Glutamatergic neuron (in vitro differentiated cells): Measurements from ENCODE around the gene PMM2. TPM values are rescaled to one million over a fixed set of nuclear protein-coding genes. Genes with fewer than 3 reads are reported as not detected.
"Not testable (repeated sequence)": the region's sequence is repeated elsewhere in the genome, so short reads cannot be mapped to it uniquely, and the experiment has no call there.

Source experiments
- DNase-seq: peaks from one replicate; pipeline ENCODE4 v3.0.0; 2022
- H3K27ac Mint-ChIP-seq: one replicate; pipeline ENCODE4 v1.8.0; 2020; ENCODE audit warnings: mild to moderate bottlenecking, mixed read lengths, inconsistent platforms; ENCODE audit not compliant: unreplicated experiment
- H3K27me3 Mint-ChIP-seq: one replicate; pipeline ENCODE4 v1.8.0; 2020; ENCODE audit warnings: mild to moderate bottlenecking, moderate library complexity, mixed read lengths, inconsistent platforms; ENCODE audit not compliant: unreplicated experiment
- H3K36me3 Mint-ChIP-seq: one replicate; pipeline ENCODE4 v1.8.0; 2020; ENCODE audit warnings: mild to moderate bottlenecking, mixed read lengths, inconsistent platforms; ENCODE audit not compliant: unreplicated experiment
- H3K4me1 Mint-ChIP-seq: one replicate; pipeline ENCODE4 v1.8.0; 2020; ENCODE audit warnings: mild to moderate bottlenecking, low read depth, mixed read lengths, inconsistent platforms; ENCODE audit not compliant: unreplicated experiment
- H3K4me3 Mint-ChIP-seq: one replicate; pipeline ENCODE4 v1.8.0; 2020; ENCODE audit warnings: mild to moderate bottlenecking, mixed read lengths, inconsistent platforms; ENCODE audit not compliant: unreplicated experiment
- H3K9me3 Mint-ChIP-seq: one replicate; pipeline ENCODE4 v1.8.0; 2020; ENCODE audit warnings: mild to moderate bottlenecking, moderate library complexity, mixed read lengths, inconsistent platforms; ENCODE audit not compliant: unreplicated experiment
- total RNA-seq: library from RNA; stranded (reverse); fragmentation: NEBNext Ultra II Directional; extraction: Animal tissue kit (Norgen Biotek cat#: 25700); gene quantifications from one replicate; pipeline ENCODE4 v1.2.1, GENCODE V29; 2021; ENCODE audit not compliant: unreplicated experiment
- TF ChIP-seq, protein P1 (sequence below): fragments of 200-600 bp; sonication (generic); IDR thresholded peaks from one replicate; pipeline ENCODE4 v1.5.0; 2021; ENCODE audit not compliant: partially characterized antibody, unreplicated experiment

The PMM2 gene
- total RNA-seq, 1 donor from 2014 or later, result 23.2 TPM

DNA sequence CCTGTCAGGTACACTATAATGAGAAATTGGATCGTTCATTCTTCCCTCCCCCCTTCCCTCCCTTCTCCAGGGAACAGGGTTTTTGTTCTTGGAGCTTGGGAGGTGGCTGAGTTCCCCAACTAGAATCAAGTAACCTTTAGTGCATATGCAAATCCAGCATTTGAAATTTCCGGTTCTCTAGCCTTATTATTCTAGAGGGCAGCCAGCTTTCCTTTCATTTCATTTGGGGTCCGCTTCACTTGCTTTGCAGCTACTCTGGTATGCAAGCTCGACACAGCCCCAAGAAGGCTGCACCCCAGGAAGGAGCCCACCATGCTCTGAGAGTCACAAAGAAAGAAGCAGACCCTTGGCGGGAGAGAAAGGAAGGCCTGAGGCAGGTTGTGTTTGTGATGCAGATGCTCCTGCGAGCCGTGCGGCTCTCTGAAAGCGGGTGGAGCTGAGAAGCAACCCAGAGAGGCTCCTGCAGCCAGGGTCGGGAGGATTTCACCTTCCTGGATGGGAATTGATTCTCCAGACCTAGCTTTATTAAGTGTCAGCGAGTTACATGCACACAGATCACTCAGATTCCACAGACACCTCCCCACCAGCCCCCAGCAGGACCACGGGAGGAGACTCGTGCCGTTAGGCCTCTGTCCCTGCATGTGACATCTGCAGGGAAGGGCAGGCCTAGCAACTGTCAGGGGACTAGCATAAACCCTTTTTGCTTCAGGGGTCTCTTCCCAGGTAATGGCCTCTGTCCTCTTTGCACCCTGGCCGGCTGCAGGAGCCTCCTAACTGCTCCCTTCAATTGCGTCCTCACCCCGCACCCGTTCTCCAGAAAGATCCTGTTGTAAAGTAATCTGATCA lies 34.5 kb downstream of the PMM2 start:
- H3K9me3 Mint-ChIP-seq, result peaks cover 5% of the 10 kb centered on the region
- H3K27me3 Mint-ChIP-seq, result peaks cover 3% of the 10 kb centered on the region
- DNase-seq, result peak; percentile 45
- peak overlapping the region; percentile 83 for H3K27ac Mint-ChIP-seq
- H3K36me3 Mint-ChIP-seq, result no peaks in the 10 kb centered on the region
- peak overlapping the region; percentile 18 for H3K4me3 Mint-ChIP-seq
- TF ChIP-seq, protein P1, sequence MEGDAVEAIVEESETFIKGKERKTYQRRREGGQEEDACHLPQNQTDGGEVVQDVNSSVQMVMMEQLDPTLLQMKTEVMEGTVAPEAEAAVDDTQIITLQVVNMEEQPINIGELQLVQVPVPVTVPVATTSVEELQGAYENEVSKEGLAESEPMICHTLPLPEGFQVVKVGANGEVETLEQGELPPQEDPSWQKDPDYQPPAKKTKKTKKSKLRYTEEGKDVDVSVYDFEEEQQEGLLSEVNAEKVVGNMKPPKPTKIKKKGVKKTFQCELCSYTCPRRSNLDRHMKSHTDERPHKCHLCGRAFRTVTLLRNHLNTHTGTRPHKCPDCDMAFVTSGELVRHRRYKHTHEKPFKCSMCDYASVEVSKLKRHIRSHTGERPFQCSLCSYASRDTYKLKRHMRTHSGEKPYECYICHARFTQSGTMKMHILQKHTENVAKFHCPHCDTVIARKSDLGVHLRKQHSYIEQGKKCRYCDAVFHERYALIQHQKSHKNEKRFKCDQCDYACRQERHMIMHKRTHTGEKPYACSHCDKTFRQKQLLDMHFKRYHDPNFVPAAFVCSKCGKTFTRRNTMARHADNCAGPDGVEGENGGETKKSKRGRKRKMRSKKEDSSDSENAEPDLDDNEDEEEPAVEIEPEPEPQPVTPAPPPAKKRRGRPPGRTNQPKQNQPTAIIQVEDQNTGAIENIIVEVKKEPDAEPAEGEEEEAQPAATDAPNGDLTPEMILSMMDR, result no peak
- H3K4me1 Mint-ChIP-seq, result peaks cover 14% of the 10 kb centered on the region

DNA sequence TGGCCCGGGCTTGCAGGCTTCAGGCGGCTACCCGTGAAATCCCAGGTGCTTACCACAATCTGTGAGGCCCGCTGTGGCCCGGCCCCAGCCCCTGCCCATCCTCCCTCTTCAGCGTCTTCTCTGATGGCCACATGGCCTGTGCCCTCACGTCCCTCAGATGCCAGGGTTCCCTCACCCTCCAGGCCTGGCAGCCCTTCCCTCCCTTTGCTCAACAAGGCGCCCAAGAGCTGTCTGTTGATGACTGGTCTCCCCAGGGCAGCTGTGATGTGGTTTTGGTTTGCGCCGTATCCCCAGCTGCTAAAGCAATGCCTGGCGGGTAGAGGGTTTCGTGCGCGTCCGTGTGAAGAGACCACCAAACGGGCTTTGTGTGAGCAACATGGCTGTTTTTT lies 35.1 kb downstream of the PMM2 start:
- Mint-ChIP-seq H3K4me1 (peaks cover 14% of the 10 kb centered on the region), H3K27ac (peak overlapping the region; percentile 83), H3K36me3 (no peaks in the 10 kb centered on the region), H3K9me3 (peaks cover 5% of the 10 kb centered on the region), H3K4me3 (peak overlapping the region; percentile 55), H3K27me3 (peaks cover 3% of the 10 kb centered on the region)
- TF ChIP-seq, protein P1, result no peak
- DNase-seq, result no peak

DNA sequence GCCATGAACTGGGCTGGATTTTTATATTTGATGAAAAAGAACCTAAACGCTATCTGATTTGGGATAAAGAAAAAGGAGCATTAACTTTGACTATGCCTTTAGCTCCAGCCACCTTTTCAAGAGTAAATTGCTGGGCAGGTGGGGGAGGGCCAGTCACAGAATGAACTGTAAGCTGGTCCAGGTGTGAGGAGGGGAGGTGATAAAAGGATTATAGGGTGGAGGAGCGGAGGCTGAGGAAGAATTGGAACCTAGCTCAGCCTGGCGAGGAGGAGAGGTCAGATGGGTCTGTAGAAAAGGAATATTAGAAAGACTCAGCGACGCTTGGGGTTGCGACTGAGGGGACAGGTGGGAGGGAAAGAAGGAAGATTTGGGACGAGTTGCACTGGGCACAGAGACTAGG lies 39.2 kb downstream of the PMM2 start:
- not testable (repeated sequence) for H3K27me3 Mint-ChIP-seq, H3K4me3 Mint-ChIP-seq, H3K36me3 Mint-ChIP-seq, H3K9me3 Mint-ChIP-seq, H3K27ac Mint-ChIP-seq, DNase-seq
- peaks cover 11% of the 10 kb centered on the region for H3K4me1 Mint-ChIP-seq

DNA sequence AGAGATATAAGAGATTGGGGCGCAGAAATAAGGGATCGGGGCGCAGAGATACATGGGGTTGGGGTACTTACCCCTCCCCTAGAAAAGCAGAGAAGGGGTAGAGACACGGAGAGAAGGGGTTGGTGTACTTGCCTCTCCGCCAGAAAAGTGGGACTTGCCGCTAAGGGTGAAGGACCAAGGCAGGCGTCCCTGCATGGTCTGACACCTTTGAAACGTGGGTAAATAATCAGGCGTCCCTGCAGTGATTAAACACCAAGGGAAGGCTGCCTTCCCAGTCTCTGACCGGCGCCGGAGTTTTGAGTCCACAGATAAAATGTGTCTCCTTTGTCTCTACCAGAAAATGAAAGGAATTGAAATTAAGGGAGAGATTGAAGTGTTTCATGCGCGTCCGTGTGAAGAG lies 40.0 kb downstream of the PMM2 start:
- H3K9me3 Mint-ChIP-seq, H3K27ac Mint-ChIP-seq, H3K27me3 Mint-ChIP-seq, DNase-seq, H3K36me3 Mint-ChIP-seq, H3K4me3 Mint-ChIP-seq: not testable (repeated sequence)
- peaks cover 11% of the 10 kb centered on the region for H3K4me1 Mint-ChIP-seq

DNA sequence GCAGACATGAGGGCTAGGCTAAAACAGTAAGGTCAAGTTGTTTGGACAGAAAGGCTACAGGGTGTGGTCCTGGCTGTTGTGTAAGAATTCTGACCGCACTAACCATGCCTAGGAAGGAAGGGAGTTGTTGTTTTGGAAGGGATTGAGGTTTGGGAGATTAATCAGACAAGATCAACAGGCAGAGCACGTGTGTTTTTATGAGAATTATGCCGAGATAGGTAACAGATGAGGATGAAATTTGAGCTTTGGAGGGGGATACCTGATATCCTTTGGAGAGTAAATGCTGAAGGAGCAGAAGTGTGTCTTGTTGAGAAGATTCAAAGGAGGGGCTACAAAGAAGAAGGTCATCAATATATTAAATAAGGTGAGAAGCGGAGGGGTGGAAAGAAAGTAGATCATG lies 44.4 kb downstream of the PMM2 start:
- not testable (repeated sequence) for H3K27ac Mint-ChIP-seq, H3K4me3 Mint-ChIP-seq, H3K9me3 Mint-ChIP-seq, DNase-seq, H3K27me3 Mint-ChIP-seq, H3K36me3 Mint-ChIP-seq
- peaks cover 17% of the 10 kb centered on the region for H3K4me1 Mint-ChIP-seq

DNA sequence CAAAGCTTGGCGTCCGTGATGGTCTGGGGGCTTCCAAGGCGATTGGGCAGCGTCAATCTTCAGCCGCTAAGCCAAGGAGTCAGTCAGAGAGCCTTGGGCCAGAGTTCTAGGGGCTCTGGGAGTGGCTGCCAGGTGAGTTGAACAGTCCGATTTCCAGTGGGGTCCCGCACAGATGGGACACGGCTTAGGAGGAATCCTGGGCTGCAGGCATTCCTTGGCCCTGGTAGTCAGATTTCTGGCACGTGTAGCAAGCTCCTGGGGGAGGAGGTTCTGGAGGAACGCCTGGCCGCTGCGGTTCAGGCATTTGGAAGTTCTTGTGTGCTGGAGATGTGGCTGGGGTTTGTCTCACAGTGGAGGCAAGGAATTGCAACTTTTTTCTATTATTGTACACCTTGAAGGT lies 45.7 kb downstream of the PMM2 start:
- H3K4me3 Mint-ChIP-seq, H3K27ac Mint-ChIP-seq, H3K9me3 Mint-ChIP-seq, H3K27me3 Mint-ChIP-seq, H3K36me3 Mint-ChIP-seq, DNase-seq: not testable (repeated sequence)
- H3K4me1 Mint-ChIP-seq, result peaks cover 29% of the 10 kb centered on the region

DNA sequence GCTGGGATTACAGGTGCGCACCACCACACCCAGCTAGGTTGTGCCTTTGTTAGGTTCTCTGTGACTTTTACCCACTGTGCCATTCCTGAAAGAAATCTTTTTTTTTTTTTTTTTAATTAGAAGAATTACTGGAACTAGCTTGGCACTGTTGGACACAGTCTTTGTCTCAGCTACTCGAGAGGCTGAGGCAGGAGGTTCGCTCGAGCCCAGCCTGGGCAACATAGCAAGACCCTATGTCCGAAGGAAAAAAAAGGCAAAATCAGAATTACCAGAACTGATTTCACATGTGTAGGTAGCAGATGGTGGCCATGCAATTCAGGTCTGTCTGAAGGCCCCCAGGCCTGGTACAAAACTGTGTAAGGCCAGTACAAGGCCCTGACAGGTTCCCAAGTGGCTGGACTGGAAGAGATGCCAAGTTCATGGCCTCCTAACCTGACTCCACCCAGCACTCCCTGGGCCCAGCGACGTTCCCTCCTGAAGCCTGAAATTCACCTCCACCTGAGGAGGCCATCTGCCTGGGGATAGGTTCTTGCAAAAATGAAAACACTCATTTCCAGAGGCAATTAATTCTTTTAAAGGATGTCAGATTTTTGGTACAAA lies 48.2 kb downstream of the PMM2 start:
- peaks cover 53% of the 10 kb centered on the region for H3K4me1 Mint-ChIP-seq
- H3K9me3 Mint-ChIP-seq, result peaks cover 14% of the 10 kb centered on the region

More for the DNA sequence above, 48.2 kb downstream of the PMM2 start:
- Mint-ChIP-seq H3K36me3 (no peaks in the 10 kb centered on the region), H3K4me3 (no peak overlapping the region), H3K27ac (no peak overlapping the region), H3K27me3 (peaks cover 6% of the 10 kb centered on the region)
- DNase-seq, result no peak
- TF ChIP-seq, protein P1, result no peak
